Smooth muscle cell (in vitro differentiated cells): Measurements from ENCODE around the gene MRTFA. TPM values are rescaled to one million over a fixed set of nuclear protein-coding genes. Genes with fewer than 3 reads are reported as not detected.

Experiments used
- DNase-seq: peaks from one replicate; lab custom pipeline; 2025; ENCODE audit not compliant: unreplicated experiment; lab: John Stamatoyannopoulos, UW
- H2AFZ ChIP-seq: fragments of 200-600 bp; sonication (generic); 2 replicates; pipeline ENCODE4 v1.6.0; 2016; ENCODE audit warnings: antibody characterized with exemption, low read depth, mild to moderate bottlenecking
- H3F3A ChIP-seq: fragments of 200-600 bp; sonication (generic); 2 replicates; pipeline ENCODE4 v1.6.0; 2017; ENCODE audit warnings: antibody characterized with exemption, low read depth
- H3K27ac ChIP-seq: fragments of 200-600 bp; sonication (generic); 2 replicates; pipeline ENCODE4 v1.5.1; 2016; ENCODE audit warnings: low read depth, mild to moderate bottlenecking
- H3K27me3 ChIP-seq: fragments of 200-600 bp; sonication (generic); 2 replicates; pipeline ENCODE4 v1.6.1; 2016; ENCODE audit warnings: low read depth, mild to moderate bottlenecking
- H3K36me3 ChIP-seq: fragments of 200-600 bp; sonication (generic); 2 replicates; pipeline ENCODE4 v1.5.1; 2016; ENCODE audit warnings: low read depth
- H3K4me1 ChIP-seq: fragments of 200-600 bp; sonication (generic); 2 replicates; pipeline ENCODE4 v1.5.1; 2016; ENCODE audit warnings: low read depth
- H3K4me2 ChIP-seq: fragments of 200-600 bp; sonication (generic); 2 replicates; pipeline ENCODE4 v1.6.0; 2016; ENCODE audit warnings: mild to moderate bottlenecking
- H3K4me3 ChIP-seq: fragments of 200-600 bp; sonication (generic); 2 replicates; pipeline ENCODE4 v1.5.1; 2016; ENCODE audit warnings: mild to moderate bottlenecking
- H3K79me2 ChIP-seq: fragments of 200-600 bp; sonication (generic); 2 replicates; pipeline ENCODE4 v1.6.0; 2016; ENCODE audit warnings: low read depth, mild to moderate bottlenecking
- H3K9ac ChIP-seq: fragments of 200-600 bp; sonication (generic); 2 replicates; pipeline ENCODE4 v1.6.0; 2016; ENCODE audit warnings: low read depth
- H3K9me3 ChIP-seq: fragments of 200-600 bp; sonication (generic); replicated peaks from 2 replicates; pipeline ENCODE4 v1.5.1; 2016; ENCODE audit warnings: low read depth
- H4K20me1 ChIP-seq: fragments of 200-600 bp; sonication (generic); 2 replicates; pipeline ENCODE4 v1.6.0; 2016; ENCODE audit warnings: low read depth
- CTCF ChIP-seq: fragments of 200-600 bp; sonication (generic); IDR thresholded peaks from 2 replicates; pipeline ENCODE4 v1.5.1; 2017; ENCODE audit warnings: borderline replicate concordance, mild to moderate bottlenecking, antibody characterized with exemption; ENCODE audit not compliant: insufficient read depth, poor library complexity, severe bottlenecking
- WGBS: methylation state at CpG from one replicate; pipeline ENCODE4 v1.1.7; 2016; ENCODE audit warnings: low lambda C conversion rate; 5-methylcytosine and 5-hydroxymethylcytosine counted together
- polyA plus RNA-seq: library from polyadenylated mRNA; unstranded; fragments of >200 nt; fragmentation: Nextera tagmentation; extraction: Ambion mirVana; gene quantifications from 2 replicates; pipeline ENCODE4 v1.2.1, GENCODE V29; 2016
- total RNA-seq: library from RNA; depleted of rRNA; stranded (reverse); fragments of >200 nt; gene quantifications from 2 replicates; pipeline ENCODE4 v1.2.3, GENCODE V29; 2014

MRTFA gene
- total and polyA plus RNA-seq, 2 experiments from 2014 or later: 25.5 to 41.7 TPM

GRCh38 chr22:40463017-40463631, 173.4 kb downstream of the MRTFA start:
- H3K4me3 ChIP-seq: no peak overlapping the region
- peaks cover 87% of the 10 kb centered on the region for H3K79me2 ChIP-seq
- H2AFZ ChIP-seq: no peak overlapping the region
- TF ChIP-seq CTCF: no peak
- H3K4me2 ChIP-seq: no peak overlapping the region
- peaks cover 95% of the 10 kb centered on the region for H4K20me1 ChIP-seq
- WGBS: 81% methylated on average over 13 of the region's 13 CpGs
- no peaks in the 10 kb centered on the region for H3K27me3 ChIP-seq
- no peaks in the 10 kb centered on the region for H3F3A ChIP-seq
- peaks cover 4% of the 10 kb centered on the region for H3K36me3 ChIP-seq
- no peak overlapping the region for H3K9ac ChIP-seq
- no peaks in the 10 kb centered on the region for H3K9me3 ChIP-seq
- no peak for DNase-seq
- no peak overlapping the region for H3K27ac ChIP-seq
- H3K4me1 ChIP-seq: no peaks in the 10 kb centered on the region

- DNase-seq: no peak
- Histone ChIP-seq H3K27ac (no peak overlapping the region), H3F3A (no peaks in the 10 kb centered on the region), H3K27me3 (no peaks in the 10 kb centered on the region), H3K79me2 (peaks cover 87% of the 10 kb centered on the region), H4K20me1 (peaks cover 95% of the 10 kb centered on the region), H3K4me2 (no peak overlapping the region), H3K9me3 (no peaks in the 10 kb centered on the region), H3K4me3 (no peak overlapping the region), H3K9ac (no peak overlapping the region), H3K36me3 (peaks cover 4% of the 10 kb centered on the region), H2AFZ (no peak overlapping the region), H3K4me1 (no peaks in the 10 kb centered on the region)
- 97% methylated on average over 7 of the region's 7 CpGs for WGBS
- no peak for TF ChIP-seq CTCF
These were observed 174.1 kb downstream of the MRTFA start for GRCh38 chr22:40462195-40462984.

GRCh38 chr22:40453671-40454070, 182.8 kb downstream of the MRTFA start:
- peaks cover 80% of the 10 kb centered on the region for H3K79me2 ChIP-seq
- H3K27ac ChIP-seq: peak overlapping the region; percentile 33
- DNase-seq: no peak
- TF ChIP-seq CTCF: no peak
- H2AFZ ChIP-seq: no peak overlapping the region
- no peaks in the 10 kb centered on the region for H3K36me3 ChIP-seq
- H3K9me3 ChIP-seq: no peaks in the 10 kb centered on the region
- no peaks in the 10 kb centered on the region for H3K27me3 ChIP-seq
- H3F3A ChIP-seq: peaks cover under 1% of the 10 kb centered on the region
- peaks cover 87% of the 10 kb centered on the region for H4K20me1 ChIP-seq
- no peaks in the 10 kb centered on the region for H3K4me1 ChIP-seq
- H3K9ac ChIP-seq: no peak overlapping the region
- H3K4me2 ChIP-seq: no peak overlapping the region
- H3K4me3 ChIP-seq: no peak overlapping the region
